Adrenal gland (tissue), 5 donors: Measurements from ENCODE around the gene MAP3K9.

Experiments used
- POLR2A ChIP-seq, 2 donors: fragments of 450-650 bp; IDR thresholded peaks; one replicate each; pipeline ENCODE4 v1.6.1; 2017; ENCODE audit warnings: antibody characterized with exemption in 2 of 2, mild to moderate bottlenecking in 2 of 2, moderate library complexity in 1 of 2
- TF ChIP-seq, protein P1 (sequence below), 6 experiments: fragments of 450-650 bp in 4 of 6; fragments of 200-600 bp in 2 of 6; sonication (generic) in 1 of 6; IDR thresholded peaks; 1 replicate in 5 of 6; 2 replicates in 1 of 6; pipeline versions ENCODE4 v1.5.1 to v1.8.0; 2016 to 2021; ENCODE audit warnings: antibody characterized with exemption in 6 of 6, mild to moderate bottlenecking in 2 of 6, moderate library complexity in 1 of 6
- donor health status: DM: no; HTN: no; CAD: no.

DNA sequence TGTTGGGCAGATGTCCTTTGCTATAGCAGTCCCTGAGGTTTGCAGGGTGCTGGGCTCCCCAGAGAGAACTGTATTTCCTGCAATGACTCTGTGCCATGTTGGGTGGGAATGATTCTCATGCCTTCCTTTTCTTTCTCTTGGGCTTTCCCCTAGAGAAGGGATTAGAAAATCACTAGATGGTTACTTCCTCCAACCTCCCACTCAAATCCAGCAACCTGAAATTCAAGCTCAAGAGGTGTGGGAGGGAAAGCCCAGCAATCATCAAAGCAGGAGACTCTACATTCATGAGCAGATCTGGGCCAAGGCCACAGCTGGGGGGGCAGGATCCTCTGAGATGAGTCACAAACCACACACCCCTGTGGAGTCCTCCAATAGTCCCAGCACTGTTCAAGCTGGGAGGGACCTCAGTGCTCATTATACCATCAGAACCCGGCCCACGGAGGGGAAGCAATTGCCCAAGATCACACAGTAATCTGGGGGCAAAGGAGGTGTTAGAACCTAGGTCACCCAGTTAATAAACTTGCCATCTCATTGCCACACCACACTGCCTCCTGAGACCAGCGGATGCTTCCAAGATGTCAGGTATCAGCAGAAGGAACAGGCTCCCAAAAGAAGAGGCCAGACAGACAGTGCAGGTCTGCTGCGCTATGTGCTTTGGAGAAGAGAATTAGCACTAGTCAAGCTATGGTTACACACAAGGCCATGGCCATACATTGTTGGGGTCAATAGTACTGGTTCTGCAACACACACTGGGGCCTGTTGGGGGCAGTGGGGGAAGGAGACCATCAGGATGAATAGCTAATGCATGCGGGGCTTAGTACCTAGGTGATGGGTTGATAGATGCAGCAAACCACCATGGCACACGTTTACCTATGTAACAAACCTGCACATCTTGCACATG, 101.9 kb downstream of the MAP3K9 start:
- TF ChIP-seq, protein P1, sequence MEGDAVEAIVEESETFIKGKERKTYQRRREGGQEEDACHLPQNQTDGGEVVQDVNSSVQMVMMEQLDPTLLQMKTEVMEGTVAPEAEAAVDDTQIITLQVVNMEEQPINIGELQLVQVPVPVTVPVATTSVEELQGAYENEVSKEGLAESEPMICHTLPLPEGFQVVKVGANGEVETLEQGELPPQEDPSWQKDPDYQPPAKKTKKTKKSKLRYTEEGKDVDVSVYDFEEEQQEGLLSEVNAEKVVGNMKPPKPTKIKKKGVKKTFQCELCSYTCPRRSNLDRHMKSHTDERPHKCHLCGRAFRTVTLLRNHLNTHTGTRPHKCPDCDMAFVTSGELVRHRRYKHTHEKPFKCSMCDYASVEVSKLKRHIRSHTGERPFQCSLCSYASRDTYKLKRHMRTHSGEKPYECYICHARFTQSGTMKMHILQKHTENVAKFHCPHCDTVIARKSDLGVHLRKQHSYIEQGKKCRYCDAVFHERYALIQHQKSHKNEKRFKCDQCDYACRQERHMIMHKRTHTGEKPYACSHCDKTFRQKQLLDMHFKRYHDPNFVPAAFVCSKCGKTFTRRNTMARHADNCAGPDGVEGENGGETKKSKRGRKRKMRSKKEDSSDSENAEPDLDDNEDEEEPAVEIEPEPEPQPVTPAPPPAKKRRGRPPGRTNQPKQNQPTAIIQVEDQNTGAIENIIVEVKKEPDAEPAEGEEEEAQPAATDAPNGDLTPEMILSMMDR (IDR thresholded peaks at IDR 0.05) = no peak
- no peak for TF ChIP-seq POLR2A (IDR thresholded peaks at IDR 0.05)
